ENCODE results near the gene KYNU. TPM values are rescaled to one million over a fixed set of nuclear protein-coding genes. Genes with fewer than 3 reads are reported as not detected.
A peak's percentile ranks its signal among the peaks of the same experiment; 100 is the strongest.

KYNU gene
- total and polyA plus RNA-seq, 10 of the 15 experiments (the other 5 are each of a cell fraction or from before 2014, with no cell fraction given), result 31.3 to 101 (median 38.3) TPM

DNA sequence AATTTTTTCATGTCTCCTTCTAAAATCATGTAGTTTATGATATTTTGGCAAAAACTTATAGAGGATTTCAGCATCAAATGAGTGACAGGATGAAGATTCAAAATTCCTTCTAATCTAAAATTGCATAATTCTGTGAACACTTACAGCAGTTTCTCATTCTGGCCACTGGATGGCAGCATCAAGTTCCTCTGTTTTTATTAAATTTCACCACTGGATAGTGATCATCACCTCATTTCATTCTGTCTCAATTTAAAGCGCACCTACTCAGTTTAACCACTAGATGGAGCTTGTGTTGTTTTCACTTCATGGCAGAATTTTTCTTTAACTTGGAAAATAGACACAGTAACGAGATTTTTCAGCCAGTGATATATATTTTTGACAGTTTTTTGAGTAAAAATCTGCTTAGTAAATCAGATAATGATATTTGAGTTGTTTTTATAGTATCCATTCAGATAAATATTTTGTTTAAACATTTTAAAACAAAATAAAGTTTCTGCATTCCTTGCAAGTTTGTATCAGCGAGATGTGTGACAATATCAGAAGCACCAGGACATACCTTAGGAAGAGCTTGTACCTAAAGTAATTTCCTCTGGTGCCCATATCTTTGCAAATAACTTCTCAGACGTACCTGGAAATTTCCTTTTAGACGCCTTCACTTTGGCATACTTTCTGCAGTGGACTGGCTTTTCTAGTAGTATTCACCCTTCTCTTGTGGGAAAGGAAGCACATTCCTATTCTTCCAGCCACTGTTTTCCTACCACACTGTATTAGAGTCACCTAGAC is 157.0 kb downstream of the KYNU start (continued):
- no peak for TF ChIP-seq EGR1 (IDR thresholded peaks at IDR 0.05; ENCODE audit: borderline replicate concordance in 1 of 2, low read depth in 2 of 2, low read length in 2 of 2)
- no peak for TF ChIP-seq ETV6 (conservative IDR thresholded peaks at IDR 0.05 in 1 of 2, IDR thresholded peaks at IDR 0.05 in 1 of 2; ENCODE audit: borderline replicate concordance in 1 of 2, low read depth in 1 of 2)
- no peak for TF ChIP-seq HCFC1 (IDR thresholded peaks at IDR 0.05; ENCODE audit: low read length)
- no peak for TF ChIP-seq ZSCAN29 (IDR thresholded peaks at IDR 0.05)
- no peak for TF ChIP-seq POLR2AphosphoS2 (IDR thresholded peaks at IDR 0.05; ENCODE audit: low read depth, low read length)
- TF ChIP-seq, protein P1, sequence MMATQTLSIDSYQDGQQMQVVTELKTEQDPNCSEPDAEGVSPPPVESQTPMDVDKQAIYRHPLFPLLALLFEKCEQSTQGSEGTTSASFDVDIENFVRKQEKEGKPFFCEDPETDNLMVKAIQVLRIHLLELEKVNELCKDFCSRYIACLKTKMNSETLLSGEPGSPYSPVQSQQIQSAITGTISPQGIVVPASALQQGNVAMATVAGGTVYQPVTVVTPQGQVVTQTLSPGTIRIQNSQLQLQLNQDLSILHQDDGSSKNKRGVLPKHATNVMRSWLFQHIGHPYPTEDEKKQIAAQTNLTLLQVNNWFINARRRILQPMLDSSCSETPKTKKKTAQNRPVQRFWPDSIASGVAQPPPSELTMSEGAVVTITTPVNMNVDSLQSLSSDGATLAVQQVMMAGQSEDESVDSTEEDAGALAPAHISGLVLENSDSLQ (IDR thresholded peaks at IDR 0.05), result peak; percentile 43; the same call in 1 of the 2 replicates
- peak; percentile 78 for TF ChIP-seq RAD21 (IDR thresholded peaks at IDR 0.05; ENCODE audit: insufficient read depth, low read depth, low read length)
- TF ChIP-seq CREM (IDR thresholded peaks at IDR 0.05; ENCODE audit: low read depth), result no peak
- no peak for TF ChIP-seq NFXL1 (IDR thresholded peaks at IDR 0.05; ENCODE audit: borderline replicate concordance)
- TF ChIP-seq RUNX3 (IDR thresholded peaks at IDR 0.05; ENCODE audit: low read length), result peak; percentile 47; the same call in 1 of the 2 replicates
- TF ChIP-seq ZNF207 (IDR thresholded peaks at IDR 0.05; ENCODE audit: borderline replicate concordance), result no peak
- no peak for TF ChIP-seq ASH2L (IDR thresholded peaks at IDR 0.05; ENCODE audit: borderline replicate concordance, low read depth)
- TF ChIP-seq, protein P2, sequence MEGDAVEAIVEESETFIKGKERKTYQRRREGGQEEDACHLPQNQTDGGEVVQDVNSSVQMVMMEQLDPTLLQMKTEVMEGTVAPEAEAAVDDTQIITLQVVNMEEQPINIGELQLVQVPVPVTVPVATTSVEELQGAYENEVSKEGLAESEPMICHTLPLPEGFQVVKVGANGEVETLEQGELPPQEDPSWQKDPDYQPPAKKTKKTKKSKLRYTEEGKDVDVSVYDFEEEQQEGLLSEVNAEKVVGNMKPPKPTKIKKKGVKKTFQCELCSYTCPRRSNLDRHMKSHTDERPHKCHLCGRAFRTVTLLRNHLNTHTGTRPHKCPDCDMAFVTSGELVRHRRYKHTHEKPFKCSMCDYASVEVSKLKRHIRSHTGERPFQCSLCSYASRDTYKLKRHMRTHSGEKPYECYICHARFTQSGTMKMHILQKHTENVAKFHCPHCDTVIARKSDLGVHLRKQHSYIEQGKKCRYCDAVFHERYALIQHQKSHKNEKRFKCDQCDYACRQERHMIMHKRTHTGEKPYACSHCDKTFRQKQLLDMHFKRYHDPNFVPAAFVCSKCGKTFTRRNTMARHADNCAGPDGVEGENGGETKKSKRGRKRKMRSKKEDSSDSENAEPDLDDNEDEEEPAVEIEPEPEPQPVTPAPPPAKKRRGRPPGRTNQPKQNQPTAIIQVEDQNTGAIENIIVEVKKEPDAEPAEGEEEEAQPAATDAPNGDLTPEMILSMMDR (IDR thresholded peaks at IDR 0.05 in 2 of 3, conservative IDR thresholded peaks at IDR 0.05 in 1 of 3; ENCODE audit: control insufficient read depth in 2 of 3, extremely low read depth in 1 of 3, insufficient read depth in 1 of 3, low read depth in 3 of 3, low read length in 3 of 3), result peak; percentile 78 to 98 (median 93); a peak in 5 of 6 replicates
- TF ChIP-seq SMC3 (IDR thresholded peaks at IDR 0.05; ENCODE audit: borderline replicate concordance, low read length), result peak; percentile 83
- TF ChIP-seq, protein P3, sequence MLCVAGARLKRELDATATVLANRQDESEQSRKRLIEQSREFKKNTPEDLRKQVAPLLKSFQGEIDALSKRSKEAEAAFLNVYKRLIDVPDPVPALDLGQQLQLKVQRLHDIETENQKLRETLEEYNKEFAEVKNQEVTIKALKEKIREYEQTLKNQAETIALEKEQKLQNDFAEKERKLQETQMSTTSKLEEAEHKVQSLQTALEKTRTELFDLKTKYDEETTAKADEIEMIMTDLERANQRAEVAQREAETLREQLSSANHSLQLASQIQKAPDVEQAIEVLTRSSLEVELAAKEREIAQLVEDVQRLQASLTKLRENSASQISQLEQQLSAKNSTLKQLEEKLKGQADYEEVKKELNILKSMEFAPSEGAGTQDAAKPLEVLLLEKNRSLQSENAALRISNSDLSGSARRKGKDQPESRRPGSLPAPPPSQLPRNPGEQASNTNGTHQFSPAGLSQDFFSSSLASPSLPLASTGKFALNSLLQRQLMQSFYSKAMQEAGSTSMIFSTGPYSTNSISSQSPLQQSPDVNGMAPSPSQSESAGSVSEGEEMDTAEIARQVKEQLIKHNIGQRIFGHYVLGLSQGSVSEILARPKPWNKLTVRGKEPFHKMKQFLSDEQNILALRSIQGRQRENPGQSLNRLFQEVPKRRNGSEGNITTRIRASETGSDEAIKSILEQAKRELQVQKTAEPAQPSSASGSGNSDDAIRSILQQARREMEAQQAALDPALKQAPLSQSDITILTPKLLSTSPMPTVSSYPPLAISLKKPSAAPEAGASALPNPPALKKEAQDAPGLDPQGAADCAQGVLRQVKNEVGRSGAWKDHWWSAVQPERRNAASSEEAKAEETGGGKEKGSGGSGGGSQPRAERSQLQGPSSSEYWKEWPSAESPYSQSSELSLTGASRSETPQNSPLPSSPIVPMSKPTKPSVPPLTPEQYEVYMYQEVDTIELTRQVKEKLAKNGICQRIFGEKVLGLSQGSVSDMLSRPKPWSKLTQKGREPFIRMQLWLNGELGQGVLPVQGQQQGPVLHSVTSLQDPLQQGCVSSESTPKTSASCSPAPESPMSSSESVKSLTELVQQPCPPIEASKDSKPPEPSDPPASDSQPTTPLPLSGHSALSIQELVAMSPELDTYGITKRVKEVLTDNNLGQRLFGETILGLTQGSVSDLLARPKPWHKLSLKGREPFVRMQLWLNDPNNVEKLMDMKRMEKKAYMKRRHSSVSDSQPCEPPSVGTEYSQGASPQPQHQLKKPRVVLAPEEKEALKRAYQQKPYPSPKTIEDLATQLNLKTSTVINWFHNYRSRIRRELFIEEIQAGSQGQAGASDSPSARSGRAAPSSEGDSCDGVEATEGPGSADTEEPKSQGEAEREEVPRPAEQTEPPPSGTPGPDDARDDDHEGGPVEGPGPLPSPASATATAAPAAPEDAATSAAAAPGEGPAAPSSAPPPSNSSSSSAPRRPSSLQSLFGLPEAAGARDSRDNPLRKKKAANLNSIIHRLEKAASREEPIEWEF (IDR thresholded peaks at IDR 0.05; ENCODE audit: insufficient replicate concordance, low read depth, low read length), result no peak
- TF ChIP-seq MXI1 (IDR thresholded peaks at IDR 0.05; ENCODE audit: low read depth, low read length), result no peak
- peak; percentile 69; the same call in 1 of the 2 replicates for TF ChIP-seq RB1 (IDR thresholded peaks at IDR 0.05; ENCODE audit: borderline replicate concordance)
- TF ChIP-seq HDAC6 (IDR thresholded peaks at IDR 0.05; ENCODE audit: unreplicated experiment), result no peak
- TF ChIP-seq, protein P4, sequence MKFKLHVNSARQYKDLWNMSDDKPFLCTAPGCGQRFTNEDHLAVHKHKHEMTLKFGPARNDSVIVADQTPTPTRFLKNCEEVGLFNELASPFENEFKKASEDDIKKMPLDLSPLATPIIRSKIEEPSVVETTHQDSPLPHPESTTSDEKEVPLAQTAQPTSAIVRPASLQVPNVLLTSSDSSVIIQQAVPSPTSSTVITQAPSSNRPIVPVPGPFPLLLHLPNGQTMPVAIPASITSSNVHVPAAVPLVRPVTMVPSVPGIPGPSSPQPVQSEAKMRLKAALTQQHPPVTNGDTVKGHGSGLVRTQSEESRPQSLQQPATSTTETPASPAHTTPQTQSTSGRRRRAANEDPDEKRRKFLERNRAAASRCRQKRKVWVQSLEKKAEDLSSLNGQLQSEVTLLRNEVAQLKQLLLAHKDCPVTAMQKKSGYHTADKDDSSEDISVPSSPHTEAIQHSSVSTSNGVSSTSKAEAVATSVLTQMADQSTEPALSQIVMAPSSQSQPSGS (IDR thresholded peaks at IDR 0.05; ENCODE audit: low read length), result no peak
